NCI-H1417 (cell line): ENCODE data around the gene BCAS2.

Source experiments
- DNase-seq, 3 experiments: peaks; one replicate each; lab custom pipeline; 2025; lab: John Stamatoyannopoulos, UW

BCAS2 gene

DNA sequence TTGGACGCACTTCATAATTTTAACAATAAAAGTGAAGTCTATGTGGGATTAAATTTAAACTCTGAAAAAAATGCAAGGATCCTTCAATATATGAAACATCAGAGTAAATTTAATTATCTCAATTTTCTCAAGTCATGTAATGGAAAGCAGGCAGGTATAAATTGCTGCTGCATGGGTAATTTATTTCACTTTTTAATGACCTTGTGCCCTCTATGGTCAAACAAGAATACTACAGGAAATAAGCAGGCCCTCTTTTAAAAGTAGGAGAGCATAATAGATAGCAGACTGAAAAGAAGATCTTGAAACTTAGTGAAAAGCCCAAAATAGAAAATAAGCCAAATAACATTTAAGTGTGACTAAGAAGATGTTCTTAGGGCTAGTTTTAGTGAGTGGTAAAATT, 22.9 kb downstream of the BCAS2 start:
- peak in 1 of 3 experiments; percentile 55 for DNase-seq

DNA sequence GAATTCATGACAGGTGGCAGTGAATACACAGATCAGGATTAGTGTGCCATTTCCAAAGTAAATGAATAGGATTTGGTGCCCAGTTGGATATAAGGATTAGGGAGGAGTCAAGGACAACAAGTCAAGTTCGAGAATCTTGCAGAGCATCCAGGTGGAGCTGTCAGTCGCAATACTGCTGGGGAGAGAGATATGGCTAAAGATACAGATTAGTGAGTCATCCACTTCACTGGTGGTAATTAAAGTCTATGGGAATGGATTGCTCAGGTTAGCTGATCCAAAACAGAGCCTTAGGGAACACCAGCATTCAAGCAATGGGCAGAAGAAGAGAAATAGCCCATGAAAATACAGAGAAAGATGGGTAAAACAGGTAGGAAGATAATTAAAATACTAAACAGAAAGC, 26.8 kb downstream of the BCAS2 start:
- no peak for DNase-seq

DNA sequence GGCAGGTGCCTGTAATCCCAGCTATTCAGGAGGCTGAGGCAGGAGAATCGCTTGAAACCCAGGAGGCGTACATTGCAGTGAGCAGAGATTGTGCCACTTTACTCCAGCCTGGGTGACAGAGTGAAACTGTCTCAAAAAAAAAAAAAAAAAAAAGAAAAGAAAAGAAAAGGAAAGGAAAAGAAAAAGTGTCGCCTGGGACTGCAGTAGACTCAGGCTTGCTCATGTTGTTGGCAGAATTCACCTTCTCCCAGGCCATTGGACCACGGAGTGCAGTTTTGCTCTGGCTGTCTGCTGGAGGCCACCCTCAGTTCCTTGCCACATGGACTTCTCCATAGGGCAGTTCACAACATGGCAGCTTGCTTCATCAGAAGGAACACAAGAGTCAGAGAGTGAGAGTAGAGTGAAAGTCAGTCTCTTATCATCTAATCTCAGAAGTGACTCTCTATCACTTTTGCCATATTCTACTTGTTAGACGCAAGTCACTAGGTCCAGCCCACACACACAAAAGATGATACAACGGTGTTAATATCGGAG, 29.2 kb downstream of the BCAS2 start:
- DNase-seq: no peak

DNA sequence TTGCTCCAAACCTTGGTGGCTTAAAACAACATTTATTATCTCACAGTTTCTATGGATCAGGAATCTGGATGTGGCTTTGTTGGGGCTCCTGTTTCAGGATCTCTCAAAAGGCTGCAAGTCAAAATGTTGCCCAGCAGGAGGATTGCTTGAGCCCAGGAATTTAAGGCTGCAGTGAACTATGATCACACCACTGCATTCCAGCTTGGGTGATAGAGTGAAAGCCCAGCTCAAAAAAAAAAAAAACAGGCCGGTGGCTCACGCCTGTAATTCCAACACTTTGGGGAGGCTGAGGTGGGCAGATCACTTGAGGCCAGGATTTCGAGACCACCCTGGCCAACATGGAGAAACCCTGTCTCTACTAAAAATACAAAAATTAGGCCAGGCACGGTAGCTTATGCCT, 30.0 kb downstream of the BCAS2 start:
- no peak for DNase-seq

DNA sequence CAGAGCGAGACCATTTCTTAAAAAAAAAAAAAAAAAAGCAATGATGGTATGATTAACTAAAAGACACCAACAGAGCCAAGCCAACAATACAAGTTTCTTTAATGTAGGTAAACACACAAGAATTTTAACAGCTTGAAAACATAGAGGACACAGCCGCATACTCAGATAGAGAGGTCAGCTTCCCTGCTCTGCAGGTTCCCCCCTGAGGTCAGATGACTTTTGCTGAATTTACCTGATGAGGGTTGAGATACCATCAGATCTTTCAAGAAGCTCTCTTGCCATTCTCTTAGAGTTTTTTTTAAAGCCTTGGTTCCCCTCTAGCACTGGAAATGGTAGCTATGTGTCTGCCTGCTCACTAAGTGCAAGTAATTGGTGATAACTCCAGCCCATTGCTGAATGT, 31.1 kb downstream of the BCAS2 start:
- no peak for DNase-seq

DNA sequence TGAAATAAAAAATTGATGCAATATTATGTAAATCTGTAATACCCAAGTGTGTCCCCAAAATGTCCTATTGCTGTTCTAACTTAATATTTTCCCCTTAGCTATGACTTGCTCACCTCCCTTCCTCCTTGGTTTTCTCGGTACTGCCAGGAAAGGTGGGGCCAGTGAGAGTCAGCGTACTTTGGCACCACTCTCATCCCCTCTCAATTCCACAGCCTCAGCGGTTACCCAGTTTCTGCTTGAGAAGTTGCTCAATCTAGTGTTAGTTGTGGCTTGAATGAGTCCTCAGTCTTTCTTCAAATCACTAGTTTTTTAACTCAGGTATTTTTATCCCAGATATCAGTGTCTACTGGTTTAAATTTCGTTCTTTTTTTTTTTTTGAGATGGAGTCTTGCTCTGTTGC, 32.3 kb downstream of the BCAS2 start:
- DNase-seq: no peak

DNA sequence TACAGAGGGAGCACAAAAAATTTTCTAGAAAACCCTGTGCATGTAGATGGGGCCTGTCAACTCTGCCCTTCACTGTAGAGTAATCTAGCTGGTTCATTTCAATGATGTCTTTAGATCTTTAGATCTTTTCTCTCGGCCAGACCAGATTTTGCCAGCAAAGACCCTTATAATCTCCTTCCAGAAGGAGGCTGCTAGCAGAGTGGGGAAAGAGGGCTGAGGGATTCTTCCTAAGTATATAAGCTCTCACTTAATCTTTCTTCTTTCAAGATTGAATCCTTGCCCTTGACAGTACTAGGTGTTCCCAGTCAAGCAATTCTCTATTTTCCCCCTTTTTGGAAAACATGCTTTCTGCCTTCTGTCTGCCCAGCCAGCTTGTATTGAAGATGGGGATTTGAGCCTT, 34.3 kb downstream of the BCAS2 start:
- no peak for DNase-seq

DNA sequence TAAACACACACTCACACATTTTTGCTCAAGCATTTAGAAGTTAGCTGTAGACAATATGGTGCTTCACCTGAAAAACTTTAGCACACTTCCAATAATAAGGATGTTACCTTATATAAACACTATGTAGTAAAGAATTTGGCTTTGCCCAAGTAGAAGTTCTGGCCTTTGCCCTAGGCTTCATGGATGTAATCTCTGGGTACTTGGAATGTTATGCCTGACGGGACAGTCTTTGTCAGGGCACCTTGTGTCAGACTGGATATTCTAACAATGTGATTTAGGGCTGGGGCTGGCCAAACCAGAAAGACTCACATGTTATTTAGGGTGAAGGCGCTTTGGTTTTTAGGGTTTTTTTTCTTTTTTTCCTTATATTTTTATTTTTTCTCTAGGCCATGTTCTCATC, 35.6 kb downstream of the BCAS2 start:
- no peak for DNase-seq

DNA sequence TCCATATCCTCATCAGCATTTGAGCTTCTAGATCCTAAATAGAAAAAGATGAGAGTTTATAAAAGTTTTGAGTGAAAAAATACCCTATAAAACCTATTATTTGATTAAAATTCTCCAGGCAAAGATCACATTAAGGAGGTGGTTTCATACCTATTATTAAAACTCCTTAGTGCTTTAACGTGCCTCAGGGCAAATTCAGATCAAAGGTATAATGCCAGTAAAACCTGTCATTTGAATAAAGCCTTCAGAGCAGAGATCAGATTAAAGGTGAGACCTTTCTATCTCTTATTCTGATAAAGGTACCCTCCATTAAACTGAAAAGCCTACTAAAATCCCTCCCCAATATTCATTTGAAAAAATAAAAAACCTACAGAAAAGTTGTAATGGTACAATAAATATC, 36.1 kb downstream of the BCAS2 start:
- DNase-seq: peak in 1 of 3 experiments; percentile 53

DNA sequence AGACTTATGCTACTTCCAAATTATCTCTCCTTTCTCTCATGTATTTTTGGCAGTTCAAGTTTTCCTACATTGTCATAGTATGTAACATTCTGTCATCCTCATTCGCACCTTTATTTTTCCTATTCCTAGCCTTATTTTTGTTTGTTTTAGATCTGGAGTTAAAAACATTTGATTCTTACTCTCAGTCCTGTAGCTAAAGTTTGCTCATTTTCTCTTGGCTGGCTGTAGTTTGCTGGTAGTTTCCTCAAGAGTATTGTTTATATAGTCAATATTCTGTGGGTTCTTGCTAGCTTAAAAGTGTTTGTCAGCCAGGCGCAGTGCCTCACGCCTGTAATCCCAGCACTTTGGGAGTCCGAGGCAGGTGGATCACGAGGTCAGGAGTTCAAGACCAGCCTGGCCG, 40.6 kb downstream of the BCAS2 start:
- DNase-seq: no peak

DNA sequence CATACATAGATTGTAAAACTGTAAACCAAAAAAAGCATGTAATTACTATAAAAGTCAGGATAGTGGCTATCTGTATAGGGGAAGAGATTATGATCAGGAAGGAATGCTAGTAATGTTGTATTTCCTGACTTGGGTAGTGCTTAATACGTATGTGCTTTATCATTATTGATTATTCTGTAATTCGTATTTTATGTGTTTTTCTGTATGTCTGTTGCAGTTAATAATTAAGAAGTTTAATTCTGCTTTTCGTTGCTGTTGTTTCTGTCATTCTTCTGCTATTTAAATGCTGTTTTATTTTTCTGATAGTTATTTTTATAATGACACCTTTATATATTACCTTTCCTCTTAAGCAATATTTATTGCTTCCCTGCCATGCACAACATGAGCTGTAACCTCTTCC, 41.1 kb downstream of the BCAS2 start:
- no peak for DNase-seq

DNA sequence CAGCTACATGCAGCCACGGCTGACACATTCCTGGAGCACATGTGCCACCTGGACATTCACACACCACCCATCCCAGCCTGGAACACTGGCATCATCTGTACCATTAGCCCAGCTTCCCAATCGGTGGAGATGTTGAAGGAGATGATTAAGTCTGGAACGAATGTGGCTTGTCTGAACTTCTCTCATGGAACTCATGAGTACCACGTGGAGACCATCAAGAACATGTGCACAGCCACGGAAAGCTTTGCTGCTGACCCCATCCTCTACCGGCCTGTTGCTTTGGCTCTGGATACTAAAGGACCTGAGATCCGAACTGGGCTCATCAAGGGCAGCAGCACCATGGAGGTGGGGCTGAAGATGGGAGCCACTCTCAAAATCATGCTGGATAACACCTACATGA, 45.4 kb downstream of the BCAS2 start:
- DNase-seq: no peak

DNA sequence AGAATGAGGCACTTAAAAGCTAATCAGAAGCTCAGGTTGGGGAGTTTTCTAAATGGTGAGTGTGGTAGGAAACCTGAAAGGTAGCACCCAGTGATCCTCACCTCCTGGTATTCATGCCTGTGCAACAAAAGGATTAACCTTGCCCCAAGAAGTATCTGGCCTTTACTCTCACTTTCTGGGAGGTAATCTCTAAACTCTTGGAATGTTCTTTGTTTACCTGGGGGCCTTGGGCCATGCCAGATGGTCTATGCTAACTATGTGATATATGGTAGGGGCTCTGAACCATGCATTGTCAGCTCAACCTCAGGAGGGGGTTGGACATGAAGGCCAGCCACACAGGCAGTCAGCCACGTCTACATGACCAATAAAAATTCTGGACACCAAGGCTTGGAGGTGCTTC, 46.0 kb downstream of the BCAS2 start:
- DNase-seq: no peak

DNA sequence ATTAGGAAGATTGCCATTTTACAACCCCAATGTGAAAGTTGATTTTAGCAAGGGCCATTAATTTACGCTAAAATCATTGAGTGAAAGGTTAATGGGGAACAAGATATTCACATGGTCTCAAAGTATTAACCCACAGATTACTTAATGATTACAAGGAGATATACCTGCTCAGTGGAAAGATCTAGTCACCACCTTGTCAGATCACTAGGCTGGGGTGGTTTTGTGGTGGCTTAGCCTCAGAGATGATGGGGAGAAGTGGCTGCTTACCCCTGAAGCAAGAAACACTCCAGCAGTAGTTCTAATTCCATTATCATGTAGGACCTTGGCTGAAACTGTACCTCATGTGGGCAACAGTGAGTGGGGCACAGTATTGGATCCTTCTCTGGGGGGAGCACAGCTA, 50.3 kb downstream of the BCAS2 start:
- no peak for DNase-seq

DNA sequence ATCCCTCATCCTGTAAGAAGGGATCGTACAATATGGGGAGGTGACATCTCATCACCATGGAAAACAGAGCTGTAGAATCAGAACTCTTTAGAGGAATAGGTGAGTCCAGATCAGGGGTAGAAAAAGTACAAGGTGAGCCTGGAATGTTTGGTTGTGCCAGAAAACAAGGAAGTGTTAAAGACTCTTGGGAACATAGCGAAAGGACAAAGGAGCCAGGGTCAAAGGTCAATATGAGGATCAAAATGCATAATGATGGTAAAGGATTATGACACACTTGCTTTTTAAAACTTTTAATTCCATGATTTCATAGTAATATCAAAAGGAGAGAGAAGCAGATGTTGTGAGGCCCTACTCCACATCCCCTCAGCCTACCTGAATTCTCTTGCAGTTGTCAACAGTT, 51.2 kb downstream of the BCAS2 start:
- no peak for DNase-seq

DNA sequence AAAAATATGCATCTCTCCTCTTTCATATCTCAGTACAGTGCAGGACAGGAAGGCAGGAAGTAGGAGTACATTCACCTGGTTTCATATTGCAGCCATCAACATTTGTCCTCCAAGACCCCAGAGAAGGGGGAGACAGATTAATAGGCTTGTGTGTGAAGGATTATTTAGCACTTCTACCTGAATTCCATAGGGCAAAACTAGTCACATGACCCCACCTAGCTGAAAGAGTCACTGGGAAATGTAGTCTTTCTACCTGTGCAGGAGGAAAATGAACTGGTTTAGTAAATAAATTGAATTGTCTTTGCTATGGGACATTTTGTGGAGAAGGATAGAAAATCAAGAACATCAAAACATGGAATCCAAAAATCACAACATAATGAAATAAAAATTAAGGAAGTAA, 56.5 kb downstream of the BCAS2 start:
- DNase-seq: no peak

DNA sequence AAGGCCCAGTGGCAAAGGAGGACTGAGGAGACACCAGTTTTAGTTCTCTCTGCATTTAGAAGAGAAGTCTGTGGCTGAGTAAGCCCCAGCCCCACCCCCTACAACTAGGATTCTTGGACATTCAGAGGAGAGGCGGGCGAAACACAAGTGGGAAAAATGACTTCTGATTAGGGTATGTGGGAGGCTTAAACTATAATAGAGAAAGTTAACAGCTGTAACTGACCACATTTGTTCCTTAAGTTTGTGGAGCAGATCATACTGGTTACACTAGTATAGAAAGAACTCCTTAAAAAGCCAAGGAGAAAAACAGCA, 59.2 kb downstream of the BCAS2 start:
- DNase-seq: no peak

DNA sequence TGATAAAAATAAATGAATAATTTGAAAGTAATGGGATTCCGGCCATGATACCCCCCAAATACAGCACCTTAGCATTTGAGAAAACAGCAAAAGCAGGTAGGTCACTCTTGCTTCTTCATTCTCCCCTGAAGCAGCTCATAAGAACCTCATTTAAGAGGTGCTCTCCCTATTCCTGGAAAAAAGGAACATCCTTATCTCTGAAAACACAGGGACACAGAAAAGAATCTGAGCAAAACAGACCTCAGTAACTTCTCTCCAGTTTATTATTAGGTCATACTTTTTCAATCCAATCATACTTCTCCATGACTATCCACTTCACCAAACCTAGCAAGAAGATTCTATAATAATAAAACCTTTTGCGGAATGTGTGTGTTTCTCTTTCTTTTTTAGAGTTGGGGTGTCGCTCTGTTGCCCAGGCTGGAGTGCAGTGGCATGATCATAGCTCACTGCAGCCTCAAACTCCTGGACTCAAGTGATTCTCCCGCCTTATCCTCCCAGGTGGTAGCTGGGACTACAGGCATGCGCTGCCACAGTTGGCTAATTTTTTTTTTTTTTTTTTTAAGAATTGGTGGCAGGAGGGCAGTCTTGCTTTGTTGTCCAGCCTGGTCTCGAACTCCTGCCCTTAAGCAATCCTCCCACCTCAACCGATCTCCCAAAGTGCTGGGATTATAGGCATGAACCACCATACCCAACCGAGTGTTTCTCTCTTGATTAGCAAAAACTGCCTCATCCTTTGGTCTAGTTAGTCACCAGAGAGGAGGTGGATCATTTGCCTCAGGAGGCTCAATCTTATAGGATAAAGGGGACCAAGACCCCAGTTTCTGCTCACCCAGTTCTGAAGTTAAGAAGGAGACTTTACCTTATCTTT, 59.8 kb downstream of the BCAS2 start:
- no peak for DNase-seq
